Measurements from ENCODE around the gene HYPK. TPM values are rescaled to one million over a fixed set of nuclear protein-coding genes. Genes with fewer than 3 reads are reported as not detected.

Gene HYPK
- total RNA-seq, 2 experiments from 2014 or later, result 16.1 to 53.6 TPM

DNA sequence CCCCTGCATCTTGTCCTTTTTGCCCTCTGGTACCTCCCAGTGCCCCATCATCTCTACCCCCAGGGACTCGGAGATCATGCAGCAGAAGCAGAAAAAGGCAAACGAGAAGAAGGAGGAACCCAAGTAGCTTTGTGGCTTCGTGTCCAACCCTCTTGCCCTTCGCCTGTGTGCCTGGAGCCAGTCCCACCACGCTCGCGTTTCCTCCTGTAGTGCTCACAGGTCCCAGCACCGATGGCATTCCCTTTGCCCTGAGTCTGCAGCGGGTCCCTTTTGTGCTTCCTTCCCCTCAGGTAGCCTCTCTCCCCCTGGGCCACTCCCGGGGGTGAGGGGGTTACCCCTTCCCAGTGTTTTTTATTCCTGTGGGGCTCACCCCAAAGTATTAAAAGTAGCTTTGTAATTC is 6.8 kb upstream of the HYPK start:
- Histone ChIP-seq H3K9me2 (ENCODE audit: insufficient read depth, low read length) (no peaks in the 10 kb centered on the region), H3K79me2 (ENCODE audit: insufficient read depth, low read depth, low read length) (peaks cover 32% of the 10 kb centered on the region), H4K20me1 (ENCODE audit: insufficient read depth, low read length) (peaks cover 17% of the 10 kb centered on the region), H2AFZ (ENCODE audit: low read length) (no peak overlapping the region), H3K4me1 (ENCODE audit: insufficient read depth, low read length, poor library complexity, severe bottlenecking) (peaks cover 87% of the 10 kb centered on the region), H3K36me3 (ENCODE audit: insufficient read depth, low read length) (peaks cover 54% of the 10 kb centered on the region), H3K27ac (ENCODE audit: low read depth, low read length, poor library complexity, severe bottlenecking) (peak overlapping the region; percentile 97), H3K9me3 (ENCODE audit: low read length) (no peaks in the 10 kb centered on the region), H3K4me3 (ENCODE audit: low read depth, low read length, poor library complexity, severe bottlenecking) (peak overlapping the region; percentile 97), H3K4me2 (ENCODE audit: low read length) (peak overlapping the region; percentile 97)
- intact Hi-C loops (cut with micrococcal nuclease; ENCODE audit: unreplicated experiment), result no loop called here
- CTCF ChIA-PET (ENCODE audit: unreplicated experiment), result no interaction called here
- BruUV-seq (replicated peaks), result no TSS peak
- DNase-seq (ENCODE audit: low spot score), result no peak
- no peak for TF ChIP-seq CTCF (conservative IDR thresholded peaks at IDR 0.05; ENCODE audit: low read length)
- TF ChIP-seq EZH2phosphoT487 (IDR thresholded peaks at IDR 0.05; ENCODE audit: borderline replicate concordance, low read depth, low read length), result no peak
- POLR2A ChIA-PET, result interaction anchor here (1.1 to 6.1 kb wide), 5 partner anchors 8 to 39 kb away, joined by 3 to 47 read pairs (median 9); partner anchors contain the start of genes ELL3, MFAP1 and WDR76

DNA sequence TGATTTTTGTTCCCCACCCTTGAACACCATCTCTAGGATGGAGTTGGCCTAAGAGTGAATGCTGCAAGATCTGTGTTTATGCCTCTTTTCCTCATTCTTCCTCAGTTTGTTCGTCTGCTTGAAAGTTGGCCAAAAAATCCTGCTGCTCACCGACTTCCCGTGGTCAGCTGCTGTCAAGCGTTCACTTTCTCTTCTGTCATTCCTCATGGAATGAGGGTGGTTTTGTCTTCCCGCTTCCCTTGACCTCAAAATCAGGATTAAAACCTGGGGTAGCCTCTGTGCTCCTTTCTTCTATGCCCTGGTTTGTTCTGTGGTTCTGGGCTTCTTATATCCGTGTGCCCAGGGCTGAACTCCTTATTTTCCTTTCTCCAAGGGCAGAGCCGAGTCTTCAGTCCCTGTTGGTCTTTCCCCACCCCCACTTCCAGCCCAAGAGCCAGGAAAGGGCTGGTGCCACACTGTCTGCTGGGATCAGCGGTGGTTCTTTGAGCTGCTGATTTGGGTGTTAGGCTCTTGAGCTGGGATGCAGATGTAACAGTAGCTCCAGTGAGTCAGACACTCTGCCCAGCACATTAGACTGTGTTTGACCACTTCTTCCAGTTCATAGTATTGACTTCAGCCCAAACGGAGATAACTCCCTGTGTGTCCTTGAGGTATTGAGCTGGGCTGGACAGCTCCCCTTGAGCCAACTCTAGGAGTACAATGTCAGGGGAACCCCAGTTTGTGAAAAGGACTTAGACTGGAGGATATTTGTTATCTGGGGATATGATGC is 5.9 kb upstream of the HYPK start:
- DNase-seq (ENCODE audit: low spot score), result no peak
- ChIA-PET POLR2A (interaction anchor here (0.6 to 1.9 kb wide), 5 partner anchors 14 to 38 kb away, joined by 3 to 12 read pairs (median 5); partner anchors contain the start of genes ELL3 and MFAP1), CTCF (ENCODE audit: unreplicated experiment) (interaction anchor here (1.3 kb wide), 1 partner anchor 18 kb away, joined by 5 read pairs; the partner anchor contains the start of gene ELL3)
- peaks cover 32% of the 10 kb centered on the region for H3K79me2 ChIP-seq (ENCODE audit: insufficient read depth, low read depth, low read length)
- H2AFZ ChIP-seq (ENCODE audit: low read length), result no peak overlapping the region
- peaks cover 17% of the 10 kb centered on the region for H4K20me1 ChIP-seq (ENCODE audit: insufficient read depth, low read length)
- peak overlapping the region; percentile 97 for H3K27ac ChIP-seq (ENCODE audit: low read depth, low read length, poor library complexity, severe bottlenecking)
- H3K4me3 ChIP-seq (ENCODE audit: low read depth, low read length, poor library complexity, severe bottlenecking), result peak overlapping the region; percentile 97
- H3K4me2 ChIP-seq (ENCODE audit: low read length), result peak overlapping the region; percentile 97
- no peaks in the 10 kb centered on the region for H3K9me3 ChIP-seq (ENCODE audit: low read length)
- TF ChIP-seq EZH2phosphoT487 (IDR thresholded peaks at IDR 0.05; ENCODE audit: borderline replicate concordance, low read depth, low read length) (no peak), CTCF (conservative IDR thresholded peaks at IDR 0.05; ENCODE audit: low read length) (no peak)
- peaks cover 55% of the 10 kb centered on the region for H3K36me3 ChIP-seq (ENCODE audit: insufficient read depth, low read length)
- no TSS peak for BruUV-seq (replicated peaks)
- H3K4me1 ChIP-seq (ENCODE audit: insufficient read depth, low read length, poor library complexity, severe bottlenecking), result peaks cover 87% of the 10 kb centered on the region
- intact Hi-C loops (cut with micrococcal nuclease; ENCODE audit: unreplicated experiment), result no loop called here
- no peaks in the 10 kb centered on the region for H3K9me2 ChIP-seq (ENCODE audit: insufficient read depth, low read length)

DNA sequence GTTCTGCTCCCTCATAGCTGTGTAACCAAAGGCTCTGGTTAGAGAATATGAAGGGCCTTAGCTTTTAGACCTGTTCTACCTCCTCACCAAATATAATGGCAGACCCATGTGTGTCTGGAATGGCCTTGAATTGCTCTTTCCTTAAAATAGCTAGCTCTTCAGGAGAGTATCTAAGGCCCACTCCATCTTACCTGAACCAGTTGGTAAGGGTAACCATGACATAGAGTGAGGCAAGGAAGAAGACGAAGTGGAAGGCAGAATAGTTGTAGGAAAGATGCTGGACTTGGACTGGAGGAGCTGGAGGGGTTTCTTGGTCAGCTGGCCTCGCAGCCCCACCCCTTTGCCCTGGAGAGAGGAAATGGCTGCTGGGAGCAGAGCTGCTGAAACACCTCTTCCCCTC is 5.2 kb upstream of the HYPK start:
- Histone ChIP-seq H3K4me1 (ENCODE audit: insufficient read depth, low read length, poor library complexity, severe bottlenecking) (peaks cover 87% of the 10 kb centered on the region), H3K27ac (ENCODE audit: low read depth, low read length, poor library complexity, severe bottlenecking) (peak overlapping the region; percentile 97)
- POLR2A ChIA-PET, result interaction anchor here (0.5 to 2.9 kb wide), 5 partner anchors 9 to 33 kb away, joined by 3 to 14 read pairs (median 4); partner anchors contain the start of gene MFAP1

More for the DNA sequence above, 5.2 kb upstream of the HYPK start:
- Histone ChIP-seq H3K36me3 (ENCODE audit: insufficient read depth, low read length) (peaks cover 62% of the 10 kb centered on the region), H3K4me2 (ENCODE audit: low read length) (peak overlapping the region; percentile 97), H3K9me3 (ENCODE audit: low read length) (no peaks in the 10 kb centered on the region), H2AFZ (ENCODE audit: low read length) (no peak overlapping the region), H4K20me1 (ENCODE audit: insufficient read depth, low read length) (peaks cover 17% of the 10 kb centered on the region), H3K79me2 (ENCODE audit: insufficient read depth, low read depth, low read length) (peaks cover 32% of the 10 kb centered on the region), H3K4me3 (ENCODE audit: low read depth, low read length, poor library complexity, severe bottlenecking) (no peak overlapping the region), H3K9me2 (ENCODE audit: insufficient read depth, low read length) (no peaks in the 10 kb centered on the region)
- intact Hi-C loops (cut with micrococcal nuclease; ENCODE audit: unreplicated experiment), result no loop called here
- DNase-seq (ENCODE audit: low spot score), result no peak
- CTCF ChIA-PET (ENCODE audit: unreplicated experiment), result interaction anchor here (1.3 kb wide), 1 partner anchor 19 kb away, joined by 5 read pairs; the partner anchor contains the start of gene ELL3
- TF ChIP-seq CTCF (conservative IDR thresholded peaks at IDR 0.05; ENCODE audit: low read length) (no peak), EZH2phosphoT487 (IDR thresholded peaks at IDR 0.05; ENCODE audit: borderline replicate concordance, low read depth, low read length) (no peak)
- no TSS peak for BruUV-seq (replicated peaks)

All from OCI-LY7 (cell line).